HepG2 (cell line): ENCODE data around the gene DCTN1. TPM values are rescaled to one million over a fixed set of nuclear protein-coding genes. Genes with fewer than 3 reads are reported as not detected.

ENCODE experiments used
- ATF7-NPFF ChIP-seq: sonication (generic); formaldehyde crosslinking; IDR thresholded peaks from 2 replicates; pipeline ENCODE4 v1.8.1; 2023; ENCODE audit warnings: mild to moderate bottlenecking, low read depth, missing genetic modification reagents, moderate library complexity
- FIP1L1 ChIP-seq: fragments of 200-400 bp; formaldehyde crosslinking; IDR thresholded peaks from 2 replicates; pipeline ENCODE4 v1.6.1; 2018; ENCODE audit warnings: low read depth, mild to moderate bottlenecking, low read length, moderate library complexity, borderline replicate concordance; ENCODE audit not compliant: insufficient read depth
- GPN1 ChIP-seq: sonication (generic); formaldehyde crosslinking; IDR thresholded peaks from 2 replicates; pipeline ENCODE4 v1.5.1; 2020; ENCODE audit warnings: missing genetic modification reagents, borderline replicate concordance
- IKZF1 ChIP-seq: fragments of 450-650 bp; IDR thresholded peaks from 2 replicates; pipeline ENCODE4 v1.7.1; 2016
- IRF2 ChIP-seq: IDR thresholded peaks from 2 replicates; pipeline ENCODE4 v1.6.1; 2018; ENCODE audit warnings: missing genetic modification reagents, missing compliant biosample characterization
- MED13 ChIP-seq: sonication (generic); formaldehyde crosslinking; IDR thresholded peaks from 2 replicates; pipeline ENCODE4 v1.5.0; 2020; ENCODE audit warnings: missing genetic modification reagents
- NCOA2 ChIP-seq: sonication (generic); formaldehyde crosslinking; IDR thresholded peaks from 2 replicates; pipeline ENCODE4 v1.8.0; 2022; ENCODE audit warnings: inconsistent platforms
- SP5 ChIP-seq: IDR thresholded peaks from 2 replicates; pipeline ENCODE4 v1.6.1; 2016; ENCODE audit warnings: low read depth, borderline replicate concordance
- XRCC5 ChIP-seq: fragments of 200-400 bp; formaldehyde crosslinking; optimal IDR thresholded peaks from 2 replicates; pipeline ENCODE3; 2017; ENCODE audit warnings: mild to moderate bottlenecking, low read length
- YEATS2 ChIP-seq: sonication (generic); formaldehyde crosslinking; IDR thresholded peaks from 2 replicates; pipeline ENCODE4 v1.4.0; 2020; ENCODE audit warnings: missing genetic modification reagents, borderline replicate concordance
- ZNF251 ChIP-seq: sonication (generic); formaldehyde crosslinking; IDR thresholded peaks from 2 replicates; pipeline ENCODE4 v1.9.0; 2021; ENCODE audit warnings: mild to moderate bottlenecking, missing genetic modification reagents
- ZNF343 ChIP-seq: sonication (generic); formaldehyde crosslinking; IDR thresholded peaks from 2 replicates; pipeline ENCODE4 v1.4.0; 2020; ENCODE audit warnings: mild to moderate bottlenecking, missing genetic modification reagents
- ZNF572 ChIP-seq: sonication (generic); formaldehyde crosslinking; IDR thresholded peaks from 2 replicates; pipeline ENCODE4 v1.5.1; 2020; ENCODE audit warnings: mild to moderate bottlenecking, missing genetic modification reagents
- ZNF652 ChIP-seq: IDR thresholded peaks from 2 replicates; pipeline ENCODE4 v1.6.1; 2016; ENCODE audit warnings: low read depth, borderline replicate concordance
- ZNF672 ChIP-seq: sonication (generic); formaldehyde crosslinking; IDR thresholded peaks from 2 replicates; pipeline ENCODE4 v1.8.1; 2022; ENCODE audit warnings: missing genetic modification reagents
- polyA plus RNA-seq, 8 experiments: library from polyadenylated mRNA; depleted of rRNA in 3 of 8; stranded (reverse) in 7 of 8; unstranded in 1 of 8; fragments of >200 nt; fragmentation: Illumina TruSeq in 4 of 8; extraction: Trizol in 4 of 8; gene quantifications; 2 replicates each; pipeline versions ENCODE4 v1.2.1 to v1.2.3, GENCODE V29; 2011 to 2016; ENCODE audit warnings: low read depth in 4 of 8, missing spikeins in 1 of 8, mixed read lengths in 1 of 8; ENCODE audit not compliant: insufficient read depth in 1 of 8
- total RNA-seq, 5 experiments: library from RNA; depleted of rRNA; stranded (reverse); fragments of >200 nt; fragmentation: Illumina TruSeq; extraction: Trizol; gene quantifications; 2 replicates each; pipeline ENCODE4 v1.2.3, GENCODE V29; 2016; ENCODE audit warnings: low read depth in 1 of 5
- TF ChIP-seq, protein P1 (sequence below): sonication (generic); formaldehyde crosslinking; IDR thresholded peaks from 2 replicates; pipeline ENCODE4 v1.5.1; 2020; ENCODE audit warnings: mild to moderate bottlenecking, moderate library complexity, missing genetic modification reagents
- TF ChIP-seq, protein P2 (sequence below): sonication (generic); formaldehyde crosslinking; IDR thresholded peaks from 2 replicates; pipeline ENCODE4 v1.4.0; 2020; ENCODE audit warnings: missing genetic modification reagents
- TF ChIP-seq, protein P3 (sequence below): sonication (generic); formaldehyde crosslinking; IDR thresholded peaks from 2 replicates; pipeline ENCODE4 v1.4.0; 2020; ENCODE audit warnings: mild to moderate bottlenecking, missing genetic modification reagents

DCTN1 gene
- total and polyA plus RNA-seq, 2 of the 13 experiments (the other 11 are each of a cell fraction or from before 2014, with no cell fraction given) = 73.2 to 122 TPM

DNA sequence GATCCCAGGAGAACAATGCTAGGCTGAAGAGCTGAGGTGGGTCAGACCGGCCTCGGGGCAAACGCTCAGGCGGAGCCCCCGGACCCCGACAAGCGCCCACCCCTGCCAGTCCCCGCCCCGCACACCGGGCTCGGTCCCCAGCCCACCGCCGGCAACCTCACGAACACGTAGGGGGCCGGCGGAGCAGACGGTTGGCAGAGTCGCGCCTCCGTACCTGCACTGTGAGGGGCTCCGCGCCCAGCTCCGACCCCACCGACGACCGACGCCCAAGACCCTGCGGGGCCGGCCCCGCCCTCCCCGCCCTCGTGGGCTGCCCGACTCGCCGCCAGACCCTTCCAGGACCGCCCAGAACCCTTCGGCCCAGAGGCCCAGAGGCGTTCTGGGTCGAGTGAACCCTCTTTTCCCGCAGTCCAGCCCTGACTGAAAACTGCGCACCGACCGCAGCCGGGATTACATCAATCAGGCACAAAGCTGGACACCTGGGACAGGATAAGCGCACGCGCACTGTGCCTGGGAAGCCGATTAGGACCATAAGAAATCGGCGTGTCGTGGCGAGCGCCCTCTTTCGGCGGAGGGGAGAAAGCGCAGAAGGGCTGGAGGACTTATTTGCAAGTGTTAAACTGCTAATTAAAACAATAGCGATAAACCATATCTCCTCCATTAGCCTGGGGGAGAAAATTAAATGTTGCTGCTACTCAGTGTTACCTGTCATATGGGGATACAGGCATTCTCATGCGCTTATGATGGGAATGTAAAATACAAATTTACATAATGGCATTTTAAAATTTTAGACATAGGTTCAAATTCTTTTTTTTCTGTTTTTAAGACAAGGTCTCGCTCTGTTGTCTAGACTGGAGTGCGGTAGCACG, 11.7 kb upstream of the DCTN1 start (continued):
- TF ChIP-seq IRF2 = peak; percentile 68
- no peak for TF ChIP-seq FIP1L1
- TF ChIP-seq, protein P1, sequence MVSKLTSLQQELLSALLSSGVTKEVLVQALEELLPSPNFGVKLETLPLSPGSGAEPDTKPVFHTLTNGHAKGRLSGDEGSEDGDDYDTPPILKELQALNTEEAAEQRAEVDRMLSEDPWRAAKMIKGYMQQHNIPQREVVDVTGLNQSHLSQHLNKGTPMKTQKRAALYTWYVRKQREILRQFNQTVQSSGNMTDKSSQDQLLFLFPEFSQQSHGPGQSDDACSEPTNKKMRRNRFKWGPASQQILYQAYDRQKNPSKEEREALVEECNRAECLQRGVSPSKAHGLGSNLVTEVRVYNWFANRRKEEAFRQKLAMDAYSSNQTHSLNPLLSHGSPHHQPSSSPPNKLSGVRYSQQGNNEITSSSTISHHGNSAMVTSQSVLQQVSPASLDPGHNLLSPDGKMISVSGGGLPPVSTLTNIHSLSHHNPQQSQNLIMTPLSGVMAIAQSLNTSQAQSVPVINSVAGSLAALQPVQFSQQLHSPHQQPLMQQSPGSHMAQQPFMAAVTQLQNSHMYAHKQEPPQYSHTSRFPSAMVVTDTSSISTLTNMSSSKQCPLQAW (CRISPR knock-in tag) = peak; percentile 46
- TF ChIP-seq, protein P2, sequence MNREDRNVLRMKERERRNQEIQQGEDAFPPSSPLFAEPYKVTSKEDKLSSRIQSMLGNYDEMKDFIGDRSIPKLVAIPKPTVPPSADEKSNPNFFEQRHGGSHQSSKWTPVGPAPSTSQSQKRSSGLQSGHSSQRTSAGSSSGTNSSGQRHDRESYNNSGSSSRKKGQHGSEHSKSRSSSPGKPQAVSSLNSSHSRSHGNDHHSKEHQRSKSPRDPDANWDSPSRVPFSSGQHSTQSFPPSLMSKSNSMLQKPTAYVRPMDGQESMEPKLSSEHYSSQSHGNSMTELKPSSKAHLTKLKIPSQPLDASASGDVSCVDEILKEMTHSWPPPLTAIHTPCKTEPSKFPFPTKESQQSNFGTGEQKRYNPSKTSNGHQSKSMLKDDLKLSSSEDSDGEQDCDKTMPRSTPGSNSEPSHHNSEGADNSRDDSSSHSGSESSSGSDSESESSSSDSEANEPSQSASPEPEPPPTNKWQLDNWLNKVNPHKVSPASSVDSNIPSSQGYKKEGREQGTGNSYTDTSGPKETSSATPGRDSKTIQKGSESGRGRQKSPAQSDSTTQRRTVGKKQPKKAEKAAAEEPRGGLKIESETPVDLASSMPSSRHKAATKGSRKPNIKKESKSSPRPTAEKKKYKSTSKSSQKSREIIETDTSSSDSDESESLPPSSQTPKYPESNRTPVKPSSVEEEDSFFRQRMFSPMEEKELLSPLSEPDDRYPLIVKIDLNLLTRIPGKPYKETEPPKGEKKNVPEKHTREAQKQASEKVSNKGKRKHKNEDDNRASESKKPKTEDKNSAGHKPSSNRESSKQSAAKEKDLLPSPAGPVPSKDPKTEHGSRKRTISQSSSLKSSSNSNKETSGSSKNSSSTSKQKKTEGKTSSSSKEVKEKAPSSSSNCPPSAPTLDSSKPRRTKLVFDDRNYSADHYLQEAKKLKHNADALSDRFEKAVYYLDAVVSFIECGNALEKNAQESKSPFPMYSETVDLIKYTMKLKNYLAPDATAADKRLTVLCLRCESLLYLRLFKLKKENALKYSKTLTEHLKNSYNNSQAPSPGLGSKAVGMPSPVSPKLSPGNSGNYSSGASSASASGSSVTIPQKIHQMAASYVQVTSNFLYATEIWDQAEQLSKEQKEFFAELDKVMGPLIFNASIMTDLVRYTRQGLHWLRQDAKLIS (CRISPR knock-in tag) = 0 out of 2 replicates have a peak, but pooled peaks have one; percentile 35
- no peak for TF ChIP-seq ZNF572 (CRISPR knock-in tag)
- TF ChIP-seq XRCC5 = peak; percentile 99
- TF ChIP-seq IKZF1 = no peak
- TF ChIP-seq SP5 (CRISPR knock-in tag) = peak; percentile 69
- TF ChIP-seq, protein P3, sequence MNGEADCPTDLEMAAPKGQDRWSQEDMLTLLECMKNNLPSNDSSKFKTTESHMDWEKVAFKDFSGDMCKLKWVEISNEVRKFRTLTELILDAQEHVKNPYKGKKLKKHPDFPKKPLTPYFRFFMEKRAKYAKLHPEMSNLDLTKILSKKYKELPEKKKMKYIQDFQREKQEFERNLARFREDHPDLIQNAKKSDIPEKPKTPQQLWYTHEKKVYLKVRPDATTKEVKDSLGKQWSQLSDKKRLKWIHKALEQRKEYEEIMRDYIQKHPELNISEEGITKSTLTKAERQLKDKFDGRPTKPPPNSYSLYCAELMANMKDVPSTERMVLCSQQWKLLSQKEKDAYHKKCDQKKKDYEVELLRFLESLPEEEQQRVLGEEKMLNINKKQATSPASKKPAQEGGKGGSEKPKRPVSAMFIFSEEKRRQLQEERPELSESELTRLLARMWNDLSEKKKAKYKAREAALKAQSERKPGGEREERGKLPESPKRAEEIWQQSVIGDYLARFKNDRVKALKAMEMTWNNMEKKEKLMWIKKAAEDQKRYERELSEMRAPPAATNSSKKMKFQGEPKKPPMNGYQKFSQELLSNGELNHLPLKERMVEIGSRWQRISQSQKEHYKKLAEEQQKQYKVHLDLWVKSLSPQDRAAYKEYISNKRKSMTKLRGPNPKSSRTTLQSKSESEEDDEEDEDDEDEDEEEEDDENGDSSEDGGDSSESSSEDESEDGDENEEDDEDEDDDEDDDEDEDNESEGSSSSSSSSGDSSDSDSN (CRISPR knock-in tag) = peak; percentile 72; the same call in 1 of the 2 replicates
- peak; percentile 96 for TF ChIP-seq YEATS2 (CRISPR knock-in tag)
- TF ChIP-seq MED13 (CRISPR knock-in tag) = 0 out of 2 replicates have a peak, but pooled peaks have one; percentile 47
- TF ChIP-seq ZNF652 (CRISPR knock-in tag) = no peak; the same call in 1 of the 2 replicates
- peak; percentile 64; the same call in 1 of the 2 replicates for TF ChIP-seq ATF7-NPFF (CRISPR knock-in tag)
- TF ChIP-seq GPN1 = no peak; the same call in 1 of the 2 replicates
- no peak; the same call in 1 of the 2 replicates for TF ChIP-seq NCOA2 (CRISPR knock-in tag)
- TF ChIP-seq ZNF251 (CRISPR knock-in tag) = no peak
- TF ChIP-seq ZNF672 = no peak
- no peak for TF ChIP-seq ZNF343 (CRISPR knock-in tag)
